RWPE2 (cell line): ENCODE measurements around the gene PLIN5.

ENCODE experiments used
- ATAC-seq: fragments of 200-7000 bp; cut with Tn5 transposase; 3 replicates; pipeline ENCODE4 v1.9.1; 2021; ENCODE audit warnings: low read depth
- DNase-seq: peaks from one replicate; pipeline ENCODE4 v3.0.0-alpha.2; 2020; ENCODE audit warnings: low spot score
- H3K27ac ChIP-seq: fragments of 450-650 bp; 2 replicates; pipeline ENCODE4 v1.5.1; 2017; ENCODE audit warnings: mild to moderate bottlenecking; ENCODE audit not compliant: poor library complexity, severe bottlenecking
- H3K27me3 ChIP-seq: fragments of 250-450 bp; sonication (Bioruptor Pico); 2 replicates; pipeline ENCODE4 v1.5.1; 2021; ENCODE audit warnings: mild to moderate bottlenecking, moderate library complexity; ENCODE audit not compliant: insufficient read depth, poor library complexity, severe bottlenecking
- H3K36me3 ChIP-seq: fragments of 250-450 bp; sonication (Bioruptor Pico); 2 replicates; pipeline ENCODE4 v1.5.1; 2020; ENCODE audit warnings: low read depth, mild to moderate bottlenecking, moderate library complexity
- H3K4me1 ChIP-seq: fragments of 250-450 bp; sonication (Bioruptor Pico); 2 replicates; pipeline ENCODE4 v1.5.1; 2021; ENCODE audit warnings: mild to moderate bottlenecking, moderate library complexity; ENCODE audit not compliant: insufficient read depth, poor library complexity, severe bottlenecking
- H3K4me3 ChIP-seq: fragments of 250-450 bp; sonication (Bioruptor Pico); 2 replicates; pipeline ENCODE4 v1.5.1; 2021; ENCODE audit warnings: mild to moderate bottlenecking, moderate library complexity; ENCODE audit not compliant: severe bottlenecking
- H3K9me3 ChIP-seq: fragments of 250-450 bp; sonication (Bioruptor Pico); 2 replicates; pipeline ENCODE4 v1.5.1; 2021; ENCODE audit warnings: mild to moderate bottlenecking, moderate library complexity; ENCODE audit not compliant: severe bottlenecking
- TF ChIP-seq, protein P1 (sequence below): fragments of 450-650 bp; IDR thresholded peaks from one replicate; pipeline ENCODE4 v1.5.1; 2017; ENCODE audit warnings: mild to moderate bottlenecking, moderate library complexity; ENCODE audit not compliant: poor library complexity, severe bottlenecking

The PLIN5 gene

DNA sequence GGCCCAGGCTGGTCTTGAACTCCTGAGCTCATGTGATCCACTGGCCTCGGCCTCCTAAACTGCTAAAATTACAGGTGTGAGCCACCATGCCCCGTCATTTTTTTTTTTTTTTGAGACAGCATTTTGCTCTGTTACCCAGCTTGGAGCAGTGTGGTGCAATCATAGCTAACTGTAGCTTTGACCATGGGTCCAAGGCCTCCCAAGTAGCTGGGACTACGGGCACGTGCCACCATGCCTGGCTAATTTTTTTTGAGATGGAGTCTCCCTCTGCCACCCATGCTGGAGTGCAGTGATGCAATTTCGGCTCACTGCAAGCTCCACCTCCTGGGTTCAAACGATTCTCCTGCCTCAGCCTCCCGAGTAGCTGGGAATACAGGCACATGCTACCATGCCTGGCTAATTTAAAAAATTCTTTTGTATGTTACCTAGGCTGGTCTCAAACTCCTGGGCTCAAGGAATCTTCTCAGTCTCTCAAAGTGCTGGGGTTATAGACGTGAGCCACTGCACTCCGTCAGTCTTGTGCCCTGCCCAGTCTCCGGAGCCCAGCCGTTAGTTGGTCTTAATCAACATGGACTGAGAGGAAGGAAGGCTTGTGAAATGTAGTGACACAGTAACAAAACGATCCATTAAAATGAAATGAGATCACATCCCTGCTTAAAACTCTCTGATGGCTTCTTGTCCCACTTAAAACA lies 6.2 kb upstream of the PLIN5 start:
- TF ChIP-seq, protein P1, sequence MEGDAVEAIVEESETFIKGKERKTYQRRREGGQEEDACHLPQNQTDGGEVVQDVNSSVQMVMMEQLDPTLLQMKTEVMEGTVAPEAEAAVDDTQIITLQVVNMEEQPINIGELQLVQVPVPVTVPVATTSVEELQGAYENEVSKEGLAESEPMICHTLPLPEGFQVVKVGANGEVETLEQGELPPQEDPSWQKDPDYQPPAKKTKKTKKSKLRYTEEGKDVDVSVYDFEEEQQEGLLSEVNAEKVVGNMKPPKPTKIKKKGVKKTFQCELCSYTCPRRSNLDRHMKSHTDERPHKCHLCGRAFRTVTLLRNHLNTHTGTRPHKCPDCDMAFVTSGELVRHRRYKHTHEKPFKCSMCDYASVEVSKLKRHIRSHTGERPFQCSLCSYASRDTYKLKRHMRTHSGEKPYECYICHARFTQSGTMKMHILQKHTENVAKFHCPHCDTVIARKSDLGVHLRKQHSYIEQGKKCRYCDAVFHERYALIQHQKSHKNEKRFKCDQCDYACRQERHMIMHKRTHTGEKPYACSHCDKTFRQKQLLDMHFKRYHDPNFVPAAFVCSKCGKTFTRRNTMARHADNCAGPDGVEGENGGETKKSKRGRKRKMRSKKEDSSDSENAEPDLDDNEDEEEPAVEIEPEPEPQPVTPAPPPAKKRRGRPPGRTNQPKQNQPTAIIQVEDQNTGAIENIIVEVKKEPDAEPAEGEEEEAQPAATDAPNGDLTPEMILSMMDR, result no peak
- ATAC-seq (no peak), DNase-seq (no peak)
- Histone ChIP-seq H3K4me3 (no peak overlapping the region), H3K27ac (no peak overlapping the region), H3K9me3 (no peaks in the 10 kb centered on the region), H3K36me3 (no peaks in the 10 kb centered on the region), H3K27me3 (no peaks in the 10 kb centered on the region), H3K4me1 (no peaks in the 10 kb centered on the region)

DNA sequence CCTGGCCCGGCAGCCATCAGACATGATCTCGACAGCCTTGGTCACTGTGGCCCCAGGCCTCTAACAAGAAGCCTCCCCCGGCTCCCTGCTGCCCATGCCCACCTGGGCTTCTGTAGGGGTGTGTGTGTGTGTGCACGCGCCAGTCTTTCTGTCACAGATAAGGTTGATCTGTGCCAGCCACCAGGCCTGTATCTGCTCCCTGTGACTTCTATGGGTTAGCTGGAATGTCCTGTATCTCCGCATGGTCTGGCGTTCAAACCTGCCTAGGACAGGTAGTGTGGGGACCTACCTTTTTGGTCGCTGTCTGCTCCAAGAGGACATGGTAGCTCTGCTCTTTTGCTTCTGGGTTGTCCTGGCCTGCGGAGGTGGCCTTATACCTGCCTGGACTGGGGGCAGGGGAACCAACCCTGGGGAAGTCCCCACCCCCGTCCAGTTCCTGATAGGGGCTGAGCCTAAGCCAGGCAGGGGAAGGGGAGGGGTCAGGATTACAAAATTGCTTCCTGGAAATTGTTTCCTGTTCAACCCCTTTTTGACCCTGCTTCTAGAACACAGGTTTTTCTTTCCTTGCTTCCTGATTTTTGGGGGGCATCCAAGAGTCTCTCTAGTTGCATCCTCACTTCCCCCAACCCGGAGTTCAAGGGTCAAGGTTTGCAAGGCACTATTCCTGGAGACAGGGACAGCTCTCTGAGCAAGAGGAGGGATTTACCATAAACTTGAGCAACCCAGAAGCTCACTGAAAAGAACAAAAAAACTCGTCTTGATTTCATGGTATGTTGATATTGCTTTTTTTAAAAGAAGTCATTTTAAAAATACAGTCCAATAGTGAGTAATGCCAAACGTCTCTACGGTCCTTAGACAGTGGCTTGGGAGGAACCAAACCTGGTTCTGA lies 4.9 kb upstream of the PLIN5 start, which contains the start of gene LRG1:
TSS of gene LRG1 (minus strand) at position 344 of the 889 bp plus-strand sequence. CDS start at position 321, 23 bp downstream.
- H3K4me1 ChIP-seq, result no peaks in the 10 kb centered on the region
- no peak for ATAC-seq
- no peak within 1 kb of the TSS for H3K27ac ChIP-seq

DNA sequence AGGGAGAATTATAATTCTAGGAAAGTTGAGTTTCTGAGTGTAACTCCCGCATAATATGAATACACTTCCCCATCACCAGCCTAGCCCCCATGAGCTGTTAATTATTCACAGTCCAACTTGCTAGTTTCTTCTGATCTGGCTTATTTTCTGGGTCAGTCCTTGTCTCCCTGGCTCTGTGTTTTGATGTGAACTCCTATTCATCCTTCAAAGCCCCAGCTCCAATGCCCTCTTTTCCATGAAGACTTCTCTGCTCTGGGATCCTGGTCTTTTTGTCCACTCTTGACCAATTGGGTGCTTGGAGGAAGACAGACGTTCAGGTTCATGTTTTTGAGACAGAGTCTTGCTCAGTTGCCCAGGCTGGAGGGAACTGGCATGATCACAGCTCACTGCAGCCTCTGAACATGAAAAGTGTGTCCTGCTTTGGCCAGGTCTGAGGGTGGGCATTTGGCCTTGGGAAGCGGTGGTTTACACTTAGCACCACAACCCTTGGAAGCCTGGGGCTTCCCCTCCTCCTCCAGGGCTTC lies 4.2 kb upstream of the PLIN5 start:
- DNase-seq, result no peak
- Histone ChIP-seq H3K4me1 (no peaks in the 10 kb centered on the region), H3K36me3 (no peaks in the 10 kb centered on the region), H3K9me3 (no peaks in the 10 kb centered on the region), H3K27ac (no peak overlapping the region), H3K4me3 (no peak overlapping the region), H3K27me3 (no peaks in the 10 kb centered on the region)
- no peak for ATAC-seq
- TF ChIP-seq, protein P1, result no peak

More for the DNA sequence above, 4.9 kb upstream of the PLIN5 start, which contains the start of gene LRG1:
- no peak for DNase-seq
- Histone ChIP-seq H3K27me3 (no peaks in the 10 kb centered on the region), H3K36me3 (no peaks in the 10 kb centered on the region), H3K4me3 (no peak within 1 kb of the TSS), H3K9me3 (no peaks in the 10 kb centered on the region)
- TF ChIP-seq, protein P1, result no peak

DNA sequence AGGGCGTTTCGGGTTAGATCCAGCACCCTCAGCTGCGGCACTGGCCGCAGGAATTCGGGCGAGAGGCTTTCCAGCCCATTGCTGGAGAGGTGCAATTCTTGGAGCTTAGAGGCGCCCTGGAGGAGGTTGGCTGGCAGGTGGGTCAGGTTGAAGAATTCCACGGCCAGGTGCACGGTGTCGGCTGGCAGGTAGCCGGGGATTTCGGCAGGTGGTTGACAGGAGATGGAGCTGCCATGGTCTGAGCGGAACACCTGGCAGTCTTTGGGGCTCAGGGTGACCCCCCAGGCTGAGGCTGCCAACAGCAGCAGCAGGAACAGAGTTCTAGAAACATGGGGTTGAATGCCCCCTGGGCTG lies 3.6 kb upstream of the PLIN5 start:
- no peak overlapping the region for H3K4me3 ChIP-seq
- H3K27ac ChIP-seq, result no peak overlapping the region
- H3K4me1 ChIP-seq, result no peaks in the 10 kb centered on the region
- no peaks in the 10 kb centered on the region for H3K27me3 ChIP-seq
- no peaks in the 10 kb centered on the region for H3K36me3 ChIP-seq
- ATAC-seq (no peak), DNase-seq (no peak)
- no peaks in the 10 kb centered on the region for H3K9me3 ChIP-seq
- TF ChIP-seq, protein P1, result no peak
